ENCODE data around the gene MBOAT1. TPM values are rescaled to one million over a fixed set of nuclear protein-coding genes. Genes with fewer than 3 reads are reported as not detected.

Gene MBOAT1
- total and polyA plus RNA-seq, 8 donors = 2.7 to 21.3 (median 4.6) TPM

DNA sequence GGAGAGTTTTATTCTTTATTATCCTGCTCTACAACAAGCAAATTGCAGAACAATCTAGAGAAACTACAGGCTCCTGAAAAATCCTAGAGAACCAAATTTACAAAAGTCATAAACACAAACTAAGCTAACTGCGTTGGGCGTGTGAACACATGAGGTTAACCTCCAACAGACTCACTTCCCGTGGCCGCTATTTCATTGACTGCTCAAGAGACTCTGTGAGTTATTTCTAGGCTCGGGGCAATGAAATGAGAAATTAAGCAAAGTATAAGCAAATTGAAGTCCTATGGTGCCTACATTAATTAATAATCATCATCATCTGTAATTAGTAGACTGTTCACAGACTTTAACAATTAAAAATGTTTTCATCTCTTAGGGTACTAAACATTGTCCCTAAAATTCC lies 100.0 kb downstream of the MBOAT1 start:
- TF ChIP-seq, protein P1, sequence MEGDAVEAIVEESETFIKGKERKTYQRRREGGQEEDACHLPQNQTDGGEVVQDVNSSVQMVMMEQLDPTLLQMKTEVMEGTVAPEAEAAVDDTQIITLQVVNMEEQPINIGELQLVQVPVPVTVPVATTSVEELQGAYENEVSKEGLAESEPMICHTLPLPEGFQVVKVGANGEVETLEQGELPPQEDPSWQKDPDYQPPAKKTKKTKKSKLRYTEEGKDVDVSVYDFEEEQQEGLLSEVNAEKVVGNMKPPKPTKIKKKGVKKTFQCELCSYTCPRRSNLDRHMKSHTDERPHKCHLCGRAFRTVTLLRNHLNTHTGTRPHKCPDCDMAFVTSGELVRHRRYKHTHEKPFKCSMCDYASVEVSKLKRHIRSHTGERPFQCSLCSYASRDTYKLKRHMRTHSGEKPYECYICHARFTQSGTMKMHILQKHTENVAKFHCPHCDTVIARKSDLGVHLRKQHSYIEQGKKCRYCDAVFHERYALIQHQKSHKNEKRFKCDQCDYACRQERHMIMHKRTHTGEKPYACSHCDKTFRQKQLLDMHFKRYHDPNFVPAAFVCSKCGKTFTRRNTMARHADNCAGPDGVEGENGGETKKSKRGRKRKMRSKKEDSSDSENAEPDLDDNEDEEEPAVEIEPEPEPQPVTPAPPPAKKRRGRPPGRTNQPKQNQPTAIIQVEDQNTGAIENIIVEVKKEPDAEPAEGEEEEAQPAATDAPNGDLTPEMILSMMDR (IDR thresholded peaks at IDR 0.05) = no peak
- Histone ChIP-seq H3K9me3 (no peaks in the 10 kb centered on the region), H3K4me1 (no peaks in the 10 kb centered on the region), H3K27ac (no peak overlapping the region), H3K36me3 (peaks cover 0 to 8% (median 0%) of the 10 kb centered on the region in 3 donors), H3K27me3 (no peaks in the 10 kb centered on the region), H3K4me3 (no peak overlapping the region)
- WGBS, 2 donors = 86% methylated on average over 5 of the region's 5 CpGs
- DNase-seq (no peak), FAIRE-seq (no peak), ATAC-seq (no peak)
- intact Hi-C loops (cut with DNase I) = no loop called here

DNA sequence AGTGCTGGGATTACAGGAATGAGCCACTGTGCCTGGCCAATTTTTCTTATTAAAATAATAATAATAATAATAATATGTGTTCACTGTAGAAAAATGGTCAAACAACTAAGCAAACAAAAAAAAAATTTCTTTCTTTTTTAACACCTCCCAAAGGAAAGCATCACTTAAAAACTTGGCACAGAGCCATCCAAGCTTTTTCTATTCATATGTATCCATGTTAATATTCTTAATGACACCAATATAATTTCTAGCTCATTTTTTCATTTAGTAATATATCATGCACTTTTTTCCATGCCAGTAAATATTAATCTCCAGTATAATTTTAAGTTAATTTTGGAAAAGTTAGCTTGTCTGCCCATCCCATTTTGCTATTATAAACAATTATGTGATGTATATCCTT lies 101.8 kb downstream of the MBOAT1 start:
- H3K27ac ChIP-seq = no peak overlapping the region
- H3K36me3 ChIP-seq = peaks cover 0 to 13% (median 0%) of the 10 kb centered on the region in 3 donors
- H3K9me3 ChIP-seq = no peaks in the 10 kb centered on the region
- H3K4me3 ChIP-seq = no peak overlapping the region
- H3K27me3 ChIP-seq = no peaks in the 10 kb centered on the region
- DNase-seq = no peak
- H3K4me1 ChIP-seq = no peaks in the 10 kb centered on the region
- TF ChIP-seq, protein P1 (IDR thresholded peaks at IDR 0.05) = no peak
- no peak for FAIRE-seq
- intact Hi-C loops (cut with DNase I) = no loop called here
- ATAC-seq = no peak

DNA sequence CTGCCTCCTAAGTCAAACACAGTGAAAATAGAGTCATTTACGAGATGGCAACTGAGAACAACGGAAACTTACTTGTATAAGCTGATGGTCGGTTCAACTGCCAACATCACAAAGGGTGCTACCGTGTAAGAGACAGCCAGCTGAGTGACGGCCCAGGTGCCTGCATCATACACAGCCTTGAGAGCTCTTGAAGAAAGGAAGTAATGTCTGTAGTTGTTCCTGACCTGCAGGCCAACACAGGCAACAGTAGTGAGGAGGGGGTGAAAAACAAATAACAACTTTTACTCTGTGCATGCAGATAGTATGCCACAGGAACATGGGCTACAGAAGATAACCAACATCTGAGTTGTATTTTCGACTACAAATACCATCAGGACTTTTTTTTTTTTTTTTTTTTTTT lies 102.7 kb downstream of the MBOAT1 start:
- DNase-seq (no peak), ATAC-seq (no peak), FAIRE-seq (no peak)
- whole genome bisulfite sequencing, 2 donors = 92 to 95% methylated on average over 6 of the region's 6 CpGs
- Histone ChIP-seq H3K36me3 (peaks cover 0 to 13% (median 0%) of the 10 kb centered on the region in 3 donors), H3K27ac (no peak overlapping the region), H3K4me1 (no peaks in the 10 kb centered on the region), H3K9me3 (no peaks in the 10 kb centered on the region), H3K27me3 (no peaks in the 10 kb centered on the region), H3K4me3 (no peak overlapping the region)
- intact Hi-C loops (cut with DNase I) = no loop called here
- TF ChIP-seq, protein P1 (IDR thresholded peaks at IDR 0.05) = no peak

DNA sequence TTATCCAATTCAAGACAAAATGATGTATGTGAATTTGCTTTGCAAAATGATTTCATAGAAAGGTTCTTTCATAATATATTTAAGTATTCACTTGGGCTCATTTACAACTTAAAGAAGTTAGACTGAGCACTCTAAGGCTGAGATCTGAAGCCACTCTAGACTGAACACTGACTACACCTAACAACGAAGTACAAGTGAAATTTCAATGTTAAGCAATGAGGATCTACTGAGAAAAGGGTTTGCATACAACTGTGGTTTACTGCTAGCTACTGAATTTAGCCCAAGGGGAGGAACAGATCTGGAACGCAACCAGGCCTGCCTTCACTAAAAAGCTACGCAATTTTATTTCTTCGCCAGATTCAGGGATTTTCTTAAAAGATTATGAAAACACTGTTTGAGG lies 106.4 kb downstream of the MBOAT1 start:
- ATAC-seq (no peak), DNase-seq (no peak), FAIRE-seq (no peak)
- TF ChIP-seq, protein P1 (IDR thresholded peaks at IDR 0.05) = no peak
- Histone ChIP-seq H3K36me3 (peaks cover 0 to 5% (median 0%) of the 10 kb centered on the region in 3 donors), H3K27me3 (no peaks in the 10 kb centered on the region), H3K4me1 (no peaks in the 10 kb centered on the region), H3K9me3 (no peaks in the 10 kb centered on the region), H3K27ac (no peak overlapping the region), H3K4me3 (no peak overlapping the region)
- intact Hi-C loops (cut with DNase I) = no loop called here
- 93 to 97% methylated on average over 4 of the region's 4 CpGs for WGBS, 2 donors

DNA sequence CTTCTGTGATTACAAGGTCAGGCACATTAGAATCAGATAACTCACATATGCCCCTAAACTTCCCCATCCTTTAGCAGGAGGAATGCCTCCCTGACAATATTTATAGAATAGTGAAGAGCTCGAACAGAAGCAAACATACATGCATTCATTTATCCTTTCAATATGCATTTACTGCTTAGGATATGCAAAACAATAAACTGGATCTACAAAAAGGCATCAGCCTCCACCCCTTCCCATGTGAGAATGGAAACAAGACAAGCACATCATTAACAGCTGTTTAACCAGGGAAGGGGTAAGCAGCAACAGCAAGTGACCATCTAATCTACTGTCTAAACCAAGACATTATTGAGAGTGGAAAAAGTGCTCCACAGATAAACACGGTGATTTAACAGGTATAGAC lies 107.6 kb downstream of the MBOAT1 start:
- DNase-seq (no peak), FAIRE-seq (no peak), ATAC-seq (no peak)
- H3K4me3 ChIP-seq = no peak overlapping the region
- H3K27me3 ChIP-seq = no peaks in the 10 kb centered on the region
- no peaks in the 10 kb centered on the region for H3K4me1 ChIP-seq
- 72 to 87% methylated on average over 2 of the region's 2 CpGs for WGBS, 2 donors
- TF ChIP-seq, protein P1 (IDR thresholded peaks at IDR 0.05) = no peak
- no peak overlapping the region for H3K27ac ChIP-seq
- no peaks in the 10 kb centered on the region for H3K9me3 ChIP-seq
- peaks cover 0 to 5% (median 0%) of the 10 kb centered on the region in 3 donors for H3K36me3 ChIP-seq
- intact Hi-C loops (cut with DNase I) = no loop called here
